GM12892 (cell line): ENCODE measurements around the gene BBS4.

ENCODE experiments used
- POLR2A ChIP-seq: IDR thresholded peaks from 2 replicates; pipeline ENCODE4 v1.6.1; 2011; ENCODE audit warnings: low read depth, low read length, control low read depth
- POLR2AphosphoS5 ChIP-seq: IDR thresholded peaks from 2 replicates; pipeline ENCODE4 v1.6.1; 2011; ENCODE audit warnings: low read depth, low read length, control low read depth
- TAF1 ChIP-seq: IDR thresholded peaks from 2 replicates; pipeline ENCODE4 v1.6.1; 2011; ENCODE audit warnings: low read depth, mild to moderate bottlenecking, control low read depth, low read length, borderline replicate concordance

DNA sequence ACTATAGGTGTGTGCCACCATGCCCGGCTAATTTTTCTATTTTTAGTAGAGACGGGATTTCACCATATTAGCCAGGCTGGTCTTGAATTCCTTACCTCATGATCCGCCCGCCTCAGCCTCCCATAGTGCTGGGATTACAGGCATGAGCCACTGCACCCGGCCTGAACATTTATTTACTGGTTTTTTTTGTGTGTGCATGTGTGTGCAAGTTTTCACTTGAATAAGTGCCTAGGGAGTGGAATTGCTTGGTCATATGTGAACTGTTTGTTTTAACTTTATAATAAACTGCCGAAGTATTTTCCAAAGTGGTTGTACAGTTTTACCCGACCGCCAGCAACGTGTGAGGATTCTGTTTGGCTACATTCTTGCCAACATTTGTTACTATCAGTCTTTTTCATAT is 14.1 kb downstream of the BBS4 start:
- TF ChIP-seq POLR2A (no peak), POLR2AphosphoS5 (no peak), TAF1 (no peak)
